Raji (cell line): ENCODE results near the gene SLC1A7.

Experiments used
- POLR2A ChIP-seq: IDR thresholded peaks from 2 replicates; pipeline ENCODE4 v1.6.1; 2011; ENCODE audit warnings: low read depth, low read length, control low read depth; ENCODE audit not compliant: insufficient read depth

The SLC1A7 gene

GRCh38 chr1:53143527-53143926 lies 1.1 kb upstream of the SLC1A7 start:
- no peak for TF ChIP-seq POLR2A

- no peak for TF ChIP-seq POLR2A
Measured at GRCh38 chr1:53141487-53142055, 867 bp downstream of the SLC1A7 start.

- no peak for TF ChIP-seq POLR2A
Measured at GRCh38 chr1:53140451-53140850, 2.0 kb downstream of the SLC1A7 start.

- TF ChIP-seq POLR2A = no peak
Measured at GRCh38 chr1:53139951-53140361, 2.5 kb downstream of the SLC1A7 start.

GRCh38 chr1:53138991-53139884 lies 3.2 kb downstream of the SLC1A7 start:
- TF ChIP-seq POLR2A = no peak

GRCh38 chr1:53137729-53138128 lies 4.7 kb downstream of the SLC1A7 start:
- no peak for TF ChIP-seq POLR2A

- no peak for TF ChIP-seq POLR2A
Measured at GRCh38 chr1:53135735-53136114, 6.7 kb downstream of the SLC1A7 start.

GRCh38 chr1:53134961-53135734 lies 7.3 kb downstream of the SLC1A7 start:
- TF ChIP-seq POLR2A = no peak

GRCh38 chr1:53134042-53134485 lies 8.4 kb downstream of the SLC1A7 start:
- no peak for TF ChIP-seq POLR2A

- TF ChIP-seq POLR2A = no peak
Measured at GRCh38 chr1:53133261-53134041, 9.0 kb downstream of the SLC1A7 start.

GRCh38 chr1:53132176-53132575 lies 10.3 kb downstream of the SLC1A7 start:
- no peak for TF ChIP-seq POLR2A

- no peak for TF ChIP-seq POLR2A
Measured at GRCh38 chr1:53131590-53131938, 10.9 kb downstream of the SLC1A7 start.

GRCh38 chr1:53130878-53131589 lies 11.4 kb downstream of the SLC1A7 start:
- no peak for TF ChIP-seq POLR2A

- TF ChIP-seq POLR2A = no peak
Measured at GRCh38 chr1:53130598-53130877, 11.9 kb downstream of the SLC1A7 start.
